Hypothalamus (tissue), 51 donors: ENCODE data around the gene ELK3.
A peak's percentile ranks its signal among the peaks of the same experiment; 100 is the strongest.

Source experiments
- DNase-seq, 51 donors: peaks; one replicate each; lab custom pipeline; 2025; lab: John Stamatoyannopoulos, UW

Gene ELK3

GRCh38 chr12:96228566-96229248 is 34.5 kb downstream of the ELK3 start:
- DNase-seq, result peak in 1 of 51 donors; percentile 29

GRCh38 chr12:96230646-96231045 is 36.5 kb downstream of the ELK3 start:
- no peak for DNase-seq

DNA sequence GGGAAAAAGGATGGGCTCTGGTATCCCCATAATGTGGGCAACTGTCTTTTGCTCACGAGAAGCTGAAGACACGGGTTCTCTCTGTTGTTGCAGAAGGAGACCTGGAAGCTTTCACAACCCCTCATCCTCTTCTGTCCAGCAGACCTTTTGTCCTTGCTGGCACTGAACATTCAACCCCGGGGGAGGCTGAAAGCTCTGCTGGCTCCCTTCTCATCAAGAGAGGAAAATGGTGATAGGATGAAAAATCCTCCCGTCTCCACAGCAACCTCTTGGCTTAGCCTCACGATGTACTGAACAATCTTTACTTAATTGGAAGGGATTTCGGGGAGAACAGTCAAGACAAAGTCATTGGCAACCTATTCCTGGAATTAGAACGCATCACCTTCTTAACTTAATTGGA is 39.0 kb downstream of the ELK3 start:
- DNase-seq, result peak in 19 of 51 donors; percentile 19 to 76 (median 41)

GRCh38 chr12:96233939-96234461 is 39.8 kb downstream of the ELK3 start:
- DNase-seq, result peak in 50 of 51 donors; percentile 33 to 97 (median 86)

DNA sequence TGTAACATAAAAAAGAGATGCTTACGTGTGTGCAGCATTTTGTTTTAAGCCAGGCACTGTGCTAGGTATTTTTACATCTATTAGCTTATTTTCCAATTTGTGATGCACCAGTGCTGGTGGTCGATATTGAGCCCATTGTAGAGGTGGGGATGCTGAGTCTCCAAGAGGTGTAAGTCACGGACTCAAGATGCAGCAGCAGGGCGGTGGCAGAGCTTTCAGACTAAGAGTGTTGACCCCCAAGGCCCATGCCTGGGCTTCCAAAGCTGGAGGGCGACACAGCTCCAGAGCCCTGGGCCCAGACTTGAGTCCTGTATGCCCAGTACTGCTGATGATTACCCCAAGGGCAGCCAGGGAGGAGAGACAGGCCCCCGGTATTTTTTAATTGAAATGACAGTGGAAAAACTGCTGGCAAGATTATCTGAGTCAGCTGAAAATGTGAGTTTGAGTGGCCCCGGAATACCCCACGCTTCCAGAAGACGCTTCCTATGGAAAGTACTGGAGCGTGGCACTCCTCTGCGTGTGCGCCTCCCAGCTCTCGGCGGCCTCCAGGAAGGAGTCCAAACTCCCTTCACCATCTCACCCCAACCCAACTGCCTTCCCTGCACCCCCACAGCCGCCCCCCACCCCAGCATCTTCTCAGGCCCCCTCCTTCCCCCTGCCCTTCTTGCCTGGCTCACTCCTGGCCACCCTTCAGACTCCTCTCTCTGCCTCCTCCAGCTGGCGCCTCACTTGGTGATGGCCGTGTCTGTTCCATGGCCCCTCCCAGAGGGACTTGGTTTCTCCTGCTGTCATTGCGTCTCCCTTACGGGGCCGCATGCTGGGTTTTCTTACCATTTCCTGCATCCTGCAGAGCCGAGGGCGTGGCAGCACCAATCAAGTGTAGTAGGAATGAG is 40.7 kb downstream of the ELK3 start:
- DNase-seq, result no peak

GRCh38 chr12:96235484-96235826 is 41.3 kb downstream of the ELK3 start:
- DNase-seq, result no peak

DNA sequence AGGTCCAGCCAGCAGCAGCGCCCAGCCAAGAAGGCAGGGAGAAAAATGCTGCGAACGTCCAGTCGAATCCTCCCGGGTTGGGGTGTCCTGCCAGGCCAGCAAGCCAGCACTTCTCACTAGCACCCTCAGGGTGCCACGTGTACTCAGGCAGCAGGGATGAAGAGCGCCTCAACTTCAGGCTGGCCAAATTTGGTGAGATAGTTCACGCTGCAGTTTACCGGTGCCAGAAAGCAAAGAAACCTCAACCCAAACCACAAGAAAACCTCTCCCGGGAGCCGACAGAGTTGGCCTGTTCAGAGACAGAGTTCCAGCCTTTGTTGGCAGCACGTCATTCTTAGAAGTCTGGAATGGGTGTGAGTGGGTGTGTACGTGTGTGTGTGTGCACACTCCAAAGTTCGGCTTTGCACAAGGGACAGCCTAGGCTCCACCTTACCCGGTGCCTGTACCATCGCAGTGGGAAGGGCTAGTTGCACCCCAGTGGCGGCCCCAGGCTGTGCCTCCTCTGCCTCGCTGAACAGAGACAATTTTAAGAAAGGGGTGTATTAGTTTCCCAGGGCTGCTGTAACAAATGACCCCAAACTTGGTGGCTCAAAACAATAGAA is 42.1 kb downstream of the ELK3 start:
- DNase-seq, result peak in 3 of 51 donors; percentile 21 to 26 (median 26)

- DNase-seq, result no peak
These were observed 42.9 kb downstream of the ELK3 start for GRCh38 chr12:96237035-96237434.

GRCh38 chr12:96237465-96238077 is 43.4 kb downstream of the ELK3 start:
- DNase-seq, result peak in 6 of 51 donors; percentile 17 to 57 (median 26)

GRCh38 chr12:96238336-96239047 is 44.3 kb downstream of the ELK3 start:
- DNase-seq, result no peak

- no peak for DNase-seq
These were observed 45.8 kb downstream of the ELK3 start for GRCh38 chr12:96239711-96240635.

- no peak for DNase-seq
These were observed 46.5 kb downstream of the ELK3 start for GRCh38 chr12:96240656-96241055.

DNA sequence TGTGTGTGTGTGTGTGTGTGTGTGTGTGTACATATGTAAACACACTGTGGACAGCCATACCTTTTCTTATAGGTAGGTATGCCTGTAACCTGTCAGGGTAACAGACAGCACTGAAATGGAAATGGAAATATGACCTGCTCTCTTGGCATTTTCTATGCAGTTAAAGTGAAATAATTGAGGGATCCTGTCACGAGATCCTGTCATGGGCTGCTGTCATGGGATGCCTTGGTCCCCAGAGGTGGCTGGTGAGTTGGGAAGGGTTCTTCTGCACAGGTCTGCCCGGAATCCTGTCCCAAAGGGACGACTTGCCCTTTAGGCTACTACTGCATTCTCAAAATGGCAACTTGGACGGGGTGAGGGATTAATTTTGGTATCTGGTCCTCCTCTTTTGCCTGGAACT is 47.3 kb downstream of the ELK3 start:
- DNase-seq, result no peak

- DNase-seq, result peak in 6 of 51 donors; percentile 23 to 51 (median 28)
These were observed 47.7 kb downstream of the ELK3 start for GRCh38 chr12:96241846-96242256.

- no peak for DNase-seq
These were observed 48.4 kb downstream of the ELK3 start for GRCh38 chr12:96242597-96242996.

DNA sequence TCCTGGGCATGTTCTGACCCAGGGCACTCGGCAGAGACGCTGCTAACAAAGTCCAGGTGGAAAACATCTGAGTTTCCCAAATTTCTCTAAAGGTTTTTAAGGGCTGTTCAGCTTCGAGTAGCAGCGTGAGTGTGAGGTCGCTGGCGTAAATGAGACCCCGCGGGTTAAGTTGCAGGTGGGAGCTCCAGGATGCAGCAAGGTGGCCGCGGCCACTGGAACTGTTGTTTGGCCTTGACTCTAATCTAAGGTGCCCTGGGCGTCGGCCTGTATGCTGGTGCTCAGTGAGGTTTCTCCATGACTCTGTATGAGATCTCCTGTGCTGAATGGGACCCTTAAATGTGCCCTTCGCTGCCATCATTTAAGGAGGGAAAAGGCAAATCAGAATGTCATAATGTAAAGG is 50.7 kb downstream of the ELK3 start:
- no peak for DNase-seq

GRCh38 chr12:96246926-96247505 is 52.8 kb downstream of the ELK3 start:
- no peak for DNase-seq

DNA sequence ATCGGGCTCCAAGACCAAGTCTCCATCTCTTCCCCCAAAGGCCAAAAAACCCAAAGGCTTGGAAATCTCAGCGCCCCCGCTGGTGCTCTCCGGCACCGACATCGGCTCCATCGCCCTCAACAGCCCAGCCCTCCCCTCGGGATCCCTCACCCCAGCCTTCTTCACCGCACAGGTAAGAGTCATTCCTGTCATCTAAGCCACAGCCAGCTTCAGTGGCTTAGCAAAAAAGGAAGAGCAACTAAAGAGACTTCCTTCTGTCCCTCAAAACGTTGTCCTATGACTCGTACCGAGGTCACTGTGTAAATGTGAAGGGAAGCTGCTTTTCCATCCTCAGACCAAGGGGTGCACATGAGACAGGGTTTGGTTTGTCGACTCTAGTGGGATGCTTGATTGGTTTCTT is 53.4 kb downstream of the ELK3 start:
- no peak for DNase-seq
